ENCODE results near the gene MAD1L1.

Gene MAD1L1

GRCh38 chr7:1987591-1988532 lies 244.9 kb downstream of the MAD1L1 start:
- TF ChIP-seq POU6F1 (CRISPR knock-in tag; IDR thresholded peaks at IDR 0.05; ENCODE audit: borderline replicate concordance, low read depth) (no peak), OSR1 (CRISPR knock-in tag; IDR thresholded peaks at IDR 0.05) (no peak), CSDC2 (CRISPR knock-in tag; IDR thresholded peaks at IDR 0.05) (no peak), ZFP30 (CRISPR knock-in tag; IDR thresholded peaks at IDR 0.05) (no peak), TSHZ2 (CRISPR knock-in tag; IDR thresholded peaks at IDR 0.05) (no peak), BACH2 (CRISPR knock-in tag; IDR thresholded peaks at IDR 0.05; ENCODE audit: borderline replicate concordance) (no peak), ZC3H10 (CRISPR knock-in tag; IDR thresholded peaks at IDR 0.05) (no peak), SNAI2 (CRISPR knock-in tag; IDR thresholded peaks at IDR 0.05) (no peak), ISL1 (CRISPR knock-in tag; IDR thresholded peaks at IDR 0.05) (no peak), CREB5 (CRISPR knock-in tag; IDR thresholded peaks at IDR 0.05; ENCODE audit: low read depth) (no peak), TOX (CRISPR knock-in tag; IDR thresholded peaks at IDR 0.05; ENCODE audit: borderline replicate concordance) (no peak), RARB (CRISPR knock-in tag; IDR thresholded peaks at IDR 0.05) (no peak), CSRNP3 (CRISPR knock-in tag; IDR thresholded peaks at IDR 0.05) (no peak), ZFP3 (CRISPR knock-in tag; IDR thresholded peaks at IDR 0.05) (no peak), GLIS3 (CRISPR knock-in tag; IDR thresholded peaks at IDR 0.05) (no peak)
- no peak for ATAC-seq

GRCh38 chr7:1987084-1987535 lies 245.6 kb downstream of the MAD1L1 start:
- TF ChIP-seq OSR1 (CRISPR knock-in tag; IDR thresholded peaks at IDR 0.05) (no peak), TCF4 (CRISPR knock-in tag; IDR thresholded peaks at IDR 0.05; ENCODE audit: borderline replicate concordance) (no peak), ZNF8 (CRISPR knock-in tag; IDR thresholded peaks at IDR 0.05) (no peak), PATZ1 (CRISPR knock-in tag; IDR thresholded peaks at IDR 0.05; ENCODE audit: borderline replicate concordance) (no peak), CSDC2 (CRISPR knock-in tag; IDR thresholded peaks at IDR 0.05) (no peak), ZC3H10 (CRISPR knock-in tag; IDR thresholded peaks at IDR 0.05) (no peak), POU6F1 (CRISPR knock-in tag; IDR thresholded peaks at IDR 0.05; ENCODE audit: borderline replicate concordance, low read depth) (no peak), CREB5 (CRISPR knock-in tag; IDR thresholded peaks at IDR 0.05; ENCODE audit: low read depth) (no peak), ZFP30 (CRISPR knock-in tag; IDR thresholded peaks at IDR 0.05) (no peak), GLIS3 (CRISPR knock-in tag; IDR thresholded peaks at IDR 0.05) (no peak), RARB (CRISPR knock-in tag; IDR thresholded peaks at IDR 0.05) (no peak), ZFP3 (CRISPR knock-in tag; IDR thresholded peaks at IDR 0.05) (no peak), SNAI2 (CRISPR knock-in tag; IDR thresholded peaks at IDR 0.05) (no peak), PPARA (CRISPR knock-in tag; IDR thresholded peaks at IDR 0.05; ENCODE audit: borderline replicate concordance) (no peak), TSHZ2 (CRISPR knock-in tag; IDR thresholded peaks at IDR 0.05) (no peak)
- no peak for ATAC-seq

Data from SK-N-SH treated with all-trans-retinoic acid at 6 μM for 48 hours (cell line).